IPS-15b (cell line): ENCODE results near the gene DAPK2.

ENCODE experiments used
- H3K27me3 ChIP-seq: one replicate; pipeline ENCODE4 v1.6.1; 2013; ENCODE audit warnings: low read length; ENCODE audit not compliant: control insufficient read depth, insufficient read depth
- H3K36me3 ChIP-seq: one replicate; pipeline ENCODE4 v1.6.1; 2013; ENCODE audit warnings: low read length; ENCODE audit not compliant: control insufficient read depth, insufficient read depth
- H3K4me1 ChIP-seq: one replicate; pipeline ENCODE4 v1.6.1; 2013; ENCODE audit warnings: mild to moderate bottlenecking, low read length; ENCODE audit not compliant: control insufficient read depth, insufficient read depth
- H3K4me3 ChIP-seq: one replicate; pipeline ENCODE4 v1.5.1; 2013; ENCODE audit warnings: low read depth, low read length
- H3K9ac ChIP-seq: one replicate; pipeline ENCODE4 v1.6.1; 2013; ENCODE audit warnings: low read depth, mild to moderate bottlenecking, low read length
- H3K9me3 ChIP-seq: one replicate; pipeline ENCODE4 v1.6.1; 2013; ENCODE audit warnings: mild to moderate bottlenecking, low read length; ENCODE audit not compliant: control insufficient read depth, insufficient read depth

DAPK2 gene

DNA sequence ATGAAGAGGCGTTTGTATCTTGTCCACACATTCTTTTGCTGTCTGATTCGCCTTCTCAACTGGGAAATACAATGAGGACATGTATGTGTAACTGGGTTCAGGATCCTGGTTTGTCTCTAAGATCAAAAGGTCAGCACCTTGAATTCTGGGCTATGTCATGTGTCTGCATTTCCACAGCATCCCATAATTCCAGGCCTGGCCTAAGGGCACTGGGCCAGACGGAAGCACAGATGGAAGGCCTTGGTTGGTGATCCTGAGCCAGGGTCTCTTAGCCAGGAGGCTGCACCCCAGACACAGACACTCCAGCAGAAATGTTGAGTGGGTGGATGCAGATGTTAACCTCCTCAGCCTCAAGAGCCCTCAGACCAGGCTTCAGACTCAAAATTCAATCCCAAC is 188.8 kb downstream of the DAPK2 start:
- no peaks in the 10 kb centered on the region for H3K9me3 ChIP-seq
- no peaks in the 10 kb centered on the region for H3K36me3 ChIP-seq
- no peaks in the 10 kb centered on the region for H3K27me3 ChIP-seq
- H3K4me3 ChIP-seq = no peak overlapping the region
- no peak overlapping the region for H3K9ac ChIP-seq
- H3K4me1 ChIP-seq = no peaks in the 10 kb centered on the region
